ENCODE data around the gene ATXN10.

- no peak for TF ChIP-seq CTCF (IDR thresholded peaks at IDR 0.05; ENCODE audit: low read depth, low read length, poor library complexity, severe bottlenecking)
- no peak for TF ChIP-seq EZH2phosphoT487 (IDR thresholded peaks at IDR 0.05; ENCODE audit: borderline replicate concordance, low read length)
These were observed 17.6 kb downstream of the ATXN10 start for GRCh38 chr22:45689211-45689610.

Data from DOHH2 (cell line).